Natural killer cell (primary cell): ENCODE data around the gene JPH4. TPM values are rescaled to one million over a fixed set of nuclear protein-coding genes. Genes with fewer than 3 reads are reported as not detected.
A peak's percentile ranks its signal among the peaks of the same experiment; 100 is the strongest.

ENCODE experiments used
- ATAC-seq, 3 donors: fragments of 150-1000 bp in 2 of 3; fragments of 200-7000 bp in 1 of 3; cut with Tn5 transposase; 1 replicate in 1 of 3; 2 replicates in 2 of 3; pipeline ENCODE4 v1.10.0; 2021; ENCODE audit warnings: mild to moderate bottlenecking in 2 of 3, moderate library complexity in 2 of 3
- DNase-seq, 2 donors: peaks; one replicate each; pipeline versions ENCODE4 v3.0.0 to v3.0.0-alpha.2; 2013 to 2021; ENCODE audit warnings: mixed read lengths in 1 of 2
- H3K27ac ChIP-seq: one replicate; pipeline ENCODE4 v1.5.1; 2013; ENCODE audit warnings: mild to moderate bottlenecking, low read length
- H3K27me3 ChIP-seq: one replicate; pipeline ENCODE4 v1.6.1; 2013; ENCODE audit warnings: low read length; ENCODE audit not compliant: control insufficient read depth, insufficient read depth
- H3K36me3 ChIP-seq: one replicate; pipeline ENCODE4 v1.6.1; 2013; ENCODE audit warnings: low read length; ENCODE audit not compliant: control insufficient read depth, insufficient read depth
- H3K4me1 ChIP-seq: one replicate; pipeline ENCODE4 v1.6.1; 2013; ENCODE audit warnings: low read length; ENCODE audit not compliant: control insufficient read depth, insufficient read depth
- H3K4me3 ChIP-seq: one replicate; pipeline ENCODE4 v1.5.1; 2013; ENCODE audit warnings: low read length
- H3K9me3 ChIP-seq: one replicate; pipeline ENCODE4 v1.6.1; 2013; ENCODE audit warnings: low read length; ENCODE audit not compliant: control insufficient read depth, insufficient read depth
- H3K27ac Mint-ChIP-seq, 2 donors: one replicate each; pipeline ENCODE4 v1.8.0; 2022; ENCODE audit warnings: mild to moderate bottlenecking in 2 of 2, mixed read lengths in 2 of 2, moderate library complexity in 1 of 2
- H3K27me3 Mint-ChIP-seq, 2 donors: one replicate each; pipeline ENCODE4 v1.8.0; 2022; ENCODE audit warnings: low read depth in 2 of 2, mixed read lengths in 2 of 2
- H3K36me3 Mint-ChIP-seq: one replicate; pipeline ENCODE4 v1.8.0; 2022; ENCODE audit warnings: mixed read lengths
- H3K4me1 Mint-ChIP-seq, 2 donors: one replicate each; pipeline ENCODE4 v1.8.0; 2022; ENCODE audit warnings: mixed read lengths in 2 of 2
- H3K4me3 Mint-ChIP-seq: one replicate; pipeline ENCODE4 v1.8.0; 2022; ENCODE audit warnings: mild to moderate bottlenecking, moderate library complexity, mixed read lengths
- H3K9me3 Mint-ChIP-seq, 2 donors: one replicate each; pipeline ENCODE4 v1.8.0; 2022; ENCODE audit warnings: mixed read lengths in 2 of 2
- whole genome bisulfite sequencing: methylation state at CpG from one replicate; pipeline ENCODE4 v1.1.7; 2013; ENCODE audit warnings: missing lambda C conversion rate; ENCODE audit not compliant: insufficient coverage; 5-methylcytosine and 5-hydroxymethylcytosine counted together
- intact Hi-C: fragments of 100-400 bp; cut with micrococcal nuclease; formaldehyde crosslinking; loops from one replicate; pipeline ENCODE4 v1.14.2; 2022
- total RNA-seq, 4 donors: library from RNA; stranded (reverse); fragments of 120-200 nt in 1 of 4; gene quantifications; one replicate each; pipeline versions ENCODE4 v1.2.3 to v1.2.4, GENCODE V29; 2013 to 2022
- TF ChIP-seq, protein P1 (sequence below): fragments of 200-600 bp; IDR thresholded peaks from one replicate; pipeline ENCODE4 v1.8.0; 2022; ENCODE audit warnings: antibody characterized with exemption

The JPH4 gene
- total RNA-seq = under 1 TPM in 1 of 3 donors, not detected in 2; 0.25 TPM
- 0.05 TPM for total RNA-seq (2013)

GRCh38 chr14:23578560-23579310 lies at the start of gene JPH4:
JPH4 (minus strand) TSS chr14:23578790; CDS start chr14:23577453, 1,337 bp downstream.
- Mint-ChIP-seq H3K27ac (no peak within 1 kb of the TSS), H3K4me3 (no peak within 1 kb of the TSS), H3K9me3 (no peaks in the 10 kb centered on the region), H3K36me3 (no peaks in the 10 kb centered on the region), H3K27me3 (peaks cover 42 to 45% of the 10 kb centered on the region in 2 donors), H3K4me1 (peaks cover 5 to 13% of the 10 kb centered on the region in 2 donors)
- DNase-seq (peak in 1 of 2 donors; percentile 9), ATAC-seq (no peak)
- TF ChIP-seq, protein P1, sequence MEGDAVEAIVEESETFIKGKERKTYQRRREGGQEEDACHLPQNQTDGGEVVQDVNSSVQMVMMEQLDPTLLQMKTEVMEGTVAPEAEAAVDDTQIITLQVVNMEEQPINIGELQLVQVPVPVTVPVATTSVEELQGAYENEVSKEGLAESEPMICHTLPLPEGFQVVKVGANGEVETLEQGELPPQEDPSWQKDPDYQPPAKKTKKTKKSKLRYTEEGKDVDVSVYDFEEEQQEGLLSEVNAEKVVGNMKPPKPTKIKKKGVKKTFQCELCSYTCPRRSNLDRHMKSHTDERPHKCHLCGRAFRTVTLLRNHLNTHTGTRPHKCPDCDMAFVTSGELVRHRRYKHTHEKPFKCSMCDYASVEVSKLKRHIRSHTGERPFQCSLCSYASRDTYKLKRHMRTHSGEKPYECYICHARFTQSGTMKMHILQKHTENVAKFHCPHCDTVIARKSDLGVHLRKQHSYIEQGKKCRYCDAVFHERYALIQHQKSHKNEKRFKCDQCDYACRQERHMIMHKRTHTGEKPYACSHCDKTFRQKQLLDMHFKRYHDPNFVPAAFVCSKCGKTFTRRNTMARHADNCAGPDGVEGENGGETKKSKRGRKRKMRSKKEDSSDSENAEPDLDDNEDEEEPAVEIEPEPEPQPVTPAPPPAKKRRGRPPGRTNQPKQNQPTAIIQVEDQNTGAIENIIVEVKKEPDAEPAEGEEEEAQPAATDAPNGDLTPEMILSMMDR = no peak
- Histone ChIP-seq H3K4me3 (no peak within 1 kb of the TSS), H3K9me3 (no peaks in the 10 kb centered on the region), H3K36me3 (no peaks in the 10 kb centered on the region), H3K27me3 (peaks cover 21% of the 10 kb centered on the region), H3K4me1 (peaks cover 16% of the 10 kb centered on the region), H3K27ac (no peak within 1 kb of the TSS)
- intact Hi-C loops = no loop called here
- WGBS = 44% methylated on average over 18 of the region's 18 CpGs

DNA sequence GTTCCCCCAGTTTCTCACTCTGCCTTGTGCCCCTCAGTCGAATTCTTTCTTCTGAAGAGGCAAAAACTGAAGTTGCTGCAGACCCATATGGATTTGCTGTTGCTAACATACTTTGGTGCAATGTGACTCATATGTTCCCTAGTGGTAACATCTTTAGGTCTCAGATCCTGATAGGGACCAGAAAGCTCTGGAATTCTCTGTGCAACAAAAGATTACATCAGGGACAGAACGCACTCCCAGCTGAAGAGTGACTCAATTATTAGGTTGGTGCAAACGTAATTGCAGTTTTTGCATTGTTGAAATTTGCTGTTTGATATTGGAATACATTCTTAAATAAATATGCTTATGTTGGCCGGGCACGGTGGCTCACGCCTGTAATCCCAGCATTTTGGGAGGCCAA lies 49.4 kb upstream of the JPH4 start:
- ATAC-seq = no peak
- Mint-ChIP-seq H3K27me3 (peaks cover 5 to 12% of the 10 kb centered on the region in 2 donors), H3K4me1 (peaks cover 7 to 8% of the 10 kb centered on the region in 2 donors), H3K27ac (no peak overlapping the region), H3K9me3 (peaks cover 0 to 4% of the 10 kb centered on the region in 2 donors), H3K4me3 (no peak overlapping the region), H3K36me3 (peaks cover 11% of the 10 kb centered on the region)
- TF ChIP-seq, protein P1 = no peak
- Histone ChIP-seq H3K27me3 (no peaks in the 10 kb centered on the region), H3K9me3 (peaks cover 2% of the 10 kb centered on the region), H3K27ac (no peak overlapping the region), H3K4me1 (peaks cover 6% of the 10 kb centered on the region), H3K36me3 (no peaks in the 10 kb centered on the region), H3K4me3 (no peak overlapping the region)
- WGBS = 79% methylated on average over 6 of the region's 6 CpGs
- DNase-seq = no peak
- intact Hi-C loops = no loop called here

- DNase-seq = no peak
- Histone ChIP-seq H3K27ac (no peak overlapping the region), H3K36me3 (no peaks in the 10 kb centered on the region), H3K4me3 (no peak overlapping the region), H3K9me3 (peaks cover 2% of the 10 kb centered on the region), H3K4me1 (peaks cover 2% of the 10 kb centered on the region), H3K27me3 (no peaks in the 10 kb centered on the region)
- H3K27ac Mint-ChIP-seq = no peak overlapping the region
- peaks cover 0 to 4% of the 10 kb centered on the region in 2 donors for H3K9me3 Mint-ChIP-seq
- no peak for ATAC-seq
- no peak overlapping the region for H3K4me3 Mint-ChIP-seq
- peaks cover 2% of the 10 kb centered on the region in 2 donors for H3K4me1 Mint-ChIP-seq
- TF ChIP-seq, protein P1 = no peak
- intact Hi-C loops = no loop called here
- peaks cover 11% of the 10 kb centered on the region for H3K36me3 Mint-ChIP-seq
- peaks cover 10 to 16% of the 10 kb centered on the region in 2 donors for H3K27me3 Mint-ChIP-seq
Measured at GRCh38 chr14:23626946-23627345, 48.4 kb upstream of the JPH4 start.
